Panc1 (cell line): Measurements from ENCODE around the gene ARFIP1.

ENCODE experiments used
- POLR2AphosphoS5 ChIP-seq: IDR thresholded peaks from 2 replicates; pipeline ENCODE4 v1.6.1; 2012; ENCODE audit warnings: mild to moderate bottlenecking, low read depth, low read length, moderate library complexity
- SIN3A ChIP-seq: IDR thresholded peaks from 2 replicates; pipeline ENCODE4 v1.6.1; 2012; ENCODE audit warnings: low read depth, mild to moderate bottlenecking, low read length, moderate library complexity, borderline replicate concordance; ENCODE audit not compliant: insufficient read depth
- TF ChIP-seq, protein P1 (sequence below): fragments of 450-650 bp; IDR thresholded peaks from 2 replicates; pipeline ENCODE4 v1.5.1; 2017; ENCODE audit warnings: mild to moderate bottlenecking
- TF ChIP-seq, protein P2 (sequence below), 2 experiments: IDR thresholded peaks; 2 replicates each; pipeline ENCODE4 v1.6.1; 2011 to 2012; ENCODE audit warnings: low read depth in 2 of 2, control low read depth in 1 of 2, low read length in 1 of 2, mild to moderate bottlenecking in 1 of 2, moderate library complexity in 1 of 2; ENCODE audit not compliant: insufficient read depth in 1 of 2

DNA sequence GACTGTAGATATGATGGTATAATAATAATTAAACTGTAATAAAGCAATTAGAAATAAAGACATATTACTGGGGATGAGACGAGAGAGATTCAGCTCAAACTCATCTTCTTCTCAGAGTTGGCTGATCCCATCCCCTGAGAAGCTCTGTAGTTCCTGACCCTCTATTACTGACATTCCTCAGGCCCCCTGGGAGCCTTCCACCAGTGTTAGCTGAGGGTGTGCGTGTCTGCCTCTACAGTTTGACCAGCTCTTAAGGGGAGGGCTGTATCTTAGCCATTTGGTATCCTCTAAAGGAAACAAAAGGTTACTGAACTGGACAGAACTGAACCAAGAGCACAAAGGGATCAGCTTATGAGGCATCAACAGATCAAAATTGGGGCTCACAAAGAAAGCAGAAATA is 167.6 kb downstream of the ARFIP1 start:
- TF ChIP-seq, protein P1, sequence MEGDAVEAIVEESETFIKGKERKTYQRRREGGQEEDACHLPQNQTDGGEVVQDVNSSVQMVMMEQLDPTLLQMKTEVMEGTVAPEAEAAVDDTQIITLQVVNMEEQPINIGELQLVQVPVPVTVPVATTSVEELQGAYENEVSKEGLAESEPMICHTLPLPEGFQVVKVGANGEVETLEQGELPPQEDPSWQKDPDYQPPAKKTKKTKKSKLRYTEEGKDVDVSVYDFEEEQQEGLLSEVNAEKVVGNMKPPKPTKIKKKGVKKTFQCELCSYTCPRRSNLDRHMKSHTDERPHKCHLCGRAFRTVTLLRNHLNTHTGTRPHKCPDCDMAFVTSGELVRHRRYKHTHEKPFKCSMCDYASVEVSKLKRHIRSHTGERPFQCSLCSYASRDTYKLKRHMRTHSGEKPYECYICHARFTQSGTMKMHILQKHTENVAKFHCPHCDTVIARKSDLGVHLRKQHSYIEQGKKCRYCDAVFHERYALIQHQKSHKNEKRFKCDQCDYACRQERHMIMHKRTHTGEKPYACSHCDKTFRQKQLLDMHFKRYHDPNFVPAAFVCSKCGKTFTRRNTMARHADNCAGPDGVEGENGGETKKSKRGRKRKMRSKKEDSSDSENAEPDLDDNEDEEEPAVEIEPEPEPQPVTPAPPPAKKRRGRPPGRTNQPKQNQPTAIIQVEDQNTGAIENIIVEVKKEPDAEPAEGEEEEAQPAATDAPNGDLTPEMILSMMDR, result no peak
- no peak for TF ChIP-seq POLR2AphosphoS5
- TF ChIP-seq, protein P2, sequence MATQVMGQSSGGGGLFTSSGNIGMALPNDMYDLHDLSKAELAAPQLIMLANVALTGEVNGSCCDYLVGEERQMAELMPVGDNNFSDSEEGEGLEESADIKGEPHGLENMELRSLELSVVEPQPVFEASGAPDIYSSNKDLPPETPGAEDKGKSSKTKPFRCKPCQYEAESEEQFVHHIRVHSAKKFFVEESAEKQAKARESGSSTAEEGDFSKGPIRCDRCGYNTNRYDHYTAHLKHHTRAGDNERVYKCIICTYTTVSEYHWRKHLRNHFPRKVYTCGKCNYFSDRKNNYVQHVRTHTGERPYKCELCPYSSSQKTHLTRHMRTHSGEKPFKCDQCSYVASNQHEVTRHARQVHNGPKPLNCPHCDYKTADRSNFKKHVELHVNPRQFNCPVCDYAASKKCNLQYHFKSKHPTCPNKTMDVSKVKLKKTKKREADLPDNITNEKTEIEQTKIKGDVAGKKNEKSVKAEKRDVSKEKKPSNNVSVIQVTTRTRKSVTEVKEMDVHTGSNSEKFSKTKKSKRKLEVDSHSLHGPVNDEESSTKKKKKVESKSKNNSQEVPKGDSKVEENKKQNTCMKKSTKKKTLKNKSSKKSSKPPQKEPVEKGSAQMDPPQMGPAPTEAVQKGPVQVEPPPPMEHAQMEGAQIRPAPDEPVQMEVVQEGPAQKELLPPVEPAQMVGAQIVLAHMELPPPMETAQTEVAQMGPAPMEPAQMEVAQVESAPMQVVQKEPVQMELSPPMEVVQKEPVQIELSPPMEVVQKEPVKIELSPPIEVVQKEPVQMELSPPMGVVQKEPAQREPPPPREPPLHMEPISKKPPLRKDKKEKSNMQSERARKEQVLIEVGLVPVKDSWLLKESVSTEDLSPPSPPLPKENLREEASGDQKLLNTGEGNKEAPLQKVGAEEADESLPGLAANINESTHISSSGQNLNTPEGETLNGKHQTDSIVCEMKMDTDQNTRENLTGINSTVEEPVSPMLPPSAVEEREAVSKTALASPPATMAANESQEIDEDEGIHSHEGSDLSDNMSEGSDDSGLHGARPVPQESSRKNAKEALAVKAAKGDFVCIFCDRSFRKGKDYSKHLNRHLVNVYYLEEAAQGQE (IDR thresholded peaks at IDR 0.05; ENCODE audit: insufficient read depth in 1 of 2, low read depth in 2 of 2, low read length in 1 of 2), result no peak
- no peak for TF ChIP-seq SIN3A
